Endodermal cell (in vitro differentiated cells): ENCODE data around the gene CFAP46. TPM values are rescaled to one million over a fixed set of nuclear protein-coding genes. Genes with fewer than 3 reads are reported as not detected.

Experiments used
- DNase-seq: peaks from one replicate; pipeline ENCODE4 v3.0.0-alpha.2; 2017
- H3K27ac ChIP-seq: 2 replicates; pipeline ENCODE4 v1.5.1; 2013; ENCODE audit warnings: mild to moderate bottlenecking, low read depth, low read length, moderate library complexity
- H3K27me3 ChIP-seq: 2 replicates; pipeline ENCODE4 v1.6.1; 2013; ENCODE audit warnings: mild to moderate bottlenecking, low read length, moderate library complexity; ENCODE audit not compliant: insufficient read depth, control insufficient read depth, poor library complexity, severe bottlenecking
- H3K36me3 ChIP-seq: 2 replicates; pipeline ENCODE4 v1.7.0; 2013; ENCODE audit warnings: mild to moderate bottlenecking, low read length, moderate library complexity; ENCODE audit not compliant: control insufficient read depth, insufficient read depth
- H3K4me1 ChIP-seq: one replicate; pipeline ENCODE4 v1.7.0; 2013; ENCODE audit warnings: low read length; ENCODE audit not compliant: control insufficient read depth, insufficient read depth
- H3K4me3 ChIP-seq: 2 replicates; pipeline ENCODE4 v1.5.1; 2013; ENCODE audit warnings: mild to moderate bottlenecking, low read length, moderate library complexity
- H3K9ac ChIP-seq: 2 replicates; pipeline ENCODE4 v1.6.1; 2013; ENCODE audit warnings: mild to moderate bottlenecking, low read length, moderate library complexity; ENCODE audit not compliant: poor library complexity, severe bottlenecking; ENCODE audit errors: extremely low read depth
- H3K9me3 ChIP-seq: 2 replicates; pipeline ENCODE4 v1.6.1; 2013; ENCODE audit warnings: mild to moderate bottlenecking, low read length, moderate library complexity; ENCODE audit not compliant: control insufficient read depth
- H3K27ac Mint-ChIP-seq: 2 replicates; pipeline ENCODE4 v1.8.0; 2020; ENCODE audit warnings: mixed read lengths
- H3K27me3 Mint-ChIP-seq: 2 replicates; pipeline ENCODE4 v1.8.0; 2021; ENCODE audit warnings: mild to moderate bottlenecking, mixed read lengths; ENCODE audit not compliant: insufficient read depth
- H3K36me3 Mint-ChIP-seq: 2 replicates; pipeline ENCODE4 v1.8.0; 2020; ENCODE audit warnings: low read depth, mixed read lengths
- H3K4me1 Mint-ChIP-seq: 2 replicates; pipeline ENCODE4 v1.8.0; 2020; ENCODE audit warnings: mixed read lengths
- H3K4me3 Mint-ChIP-seq: 2 replicates; pipeline ENCODE4 v1.8.0; 2020; ENCODE audit warnings: mild to moderate bottlenecking, moderate library complexity, mixed read lengths
- H3K9me3 Mint-ChIP-seq: 2 replicates; pipeline ENCODE4 v1.8.0; 2020; ENCODE audit warnings: mild to moderate bottlenecking, mixed read lengths
- WGBS, 2 experiments: methylation state at CpG; one replicate each; pipeline versions ENCODE4 v1.1.5 to v1.1.7; 2013; ENCODE audit warnings: missing lambda C conversion rate in 2 of 2, mixed read lengths in 1 of 2; ENCODE audit not compliant: insufficient coverage in 1 of 2, insufficient read length in 1 of 2; 5-methylcytosine and 5-hydroxymethylcytosine counted together
- total RNA-seq, 2 donors: library from RNA; stranded (reverse); fragmentation: NEBNext Ultra II Directional in 1 of 2; extraction: Animal tissue kit (Norgen Biotek cat#: 25700) in 1 of 2; gene quantifications; 2 replicates in 1 of 2; 3 replicates in 1 of 2; pipeline ENCODE4 v1.2.1, GENCODE V29; 2021
- TF ChIP-seq, protein P1 (sequence below): fragments of 200-600 bp; sonication (generic); conservative IDR thresholded peaks from 2 replicates; pipeline ENCODE4 v1.5.0; 2021; ENCODE audit warnings: antibody characterized with exemption, mild to moderate bottlenecking

The CFAP46 gene
- total RNA-seq, 2 donors from 2014 or later = 9.9 to 10.5 TPM

DNA sequence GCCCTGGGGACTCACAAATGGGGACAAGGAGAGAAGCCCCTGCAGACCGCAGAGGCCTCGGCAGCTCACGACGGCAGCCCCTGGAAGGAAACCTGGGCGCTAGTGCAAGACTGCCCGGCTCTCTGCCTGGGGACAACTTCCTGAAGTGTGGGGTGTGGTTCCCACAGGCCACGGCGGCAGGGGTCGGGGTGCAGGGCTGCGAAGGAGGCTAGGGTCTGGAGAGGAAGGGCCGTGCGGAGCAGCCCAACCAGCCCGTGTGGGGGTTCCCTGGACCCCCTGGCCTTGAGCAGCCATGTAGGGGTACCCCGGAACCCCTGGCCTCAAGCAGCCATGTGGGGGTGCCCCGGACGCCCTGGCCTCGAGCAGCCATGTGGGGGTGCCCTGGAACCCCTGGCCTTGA is 19.5 kb downstream of the CFAP46 start:
- H3K9me3 ChIP-seq = no peaks in the 10 kb centered on the region
- H3K27me3 ChIP-seq = no peaks in the 10 kb centered on the region
- Mint-ChIP-seq H3K27ac (no peak overlapping the region), H3K36me3 (no peaks in the 10 kb centered on the region), H3K4me3 (no peak overlapping the region), H3K27me3 (no peaks in the 10 kb centered on the region), H3K4me1 (no peaks in the 10 kb centered on the region), H3K9me3 (no peaks in the 10 kb centered on the region)
- H3K4me1 ChIP-seq = no peaks in the 10 kb centered on the region
- no peak overlapping the region for H3K4me3 ChIP-seq
- WGBS, 2 experiments = 95 to 96% methylated on average over 12 to 17 of the region's 17 CpGs
- no peak overlapping the region for H3K9ac ChIP-seq
- no peak overlapping the region for H3K27ac ChIP-seq
- no peaks in the 10 kb centered on the region for H3K36me3 ChIP-seq
- no peak for DNase-seq
- TF ChIP-seq, protein P1, sequence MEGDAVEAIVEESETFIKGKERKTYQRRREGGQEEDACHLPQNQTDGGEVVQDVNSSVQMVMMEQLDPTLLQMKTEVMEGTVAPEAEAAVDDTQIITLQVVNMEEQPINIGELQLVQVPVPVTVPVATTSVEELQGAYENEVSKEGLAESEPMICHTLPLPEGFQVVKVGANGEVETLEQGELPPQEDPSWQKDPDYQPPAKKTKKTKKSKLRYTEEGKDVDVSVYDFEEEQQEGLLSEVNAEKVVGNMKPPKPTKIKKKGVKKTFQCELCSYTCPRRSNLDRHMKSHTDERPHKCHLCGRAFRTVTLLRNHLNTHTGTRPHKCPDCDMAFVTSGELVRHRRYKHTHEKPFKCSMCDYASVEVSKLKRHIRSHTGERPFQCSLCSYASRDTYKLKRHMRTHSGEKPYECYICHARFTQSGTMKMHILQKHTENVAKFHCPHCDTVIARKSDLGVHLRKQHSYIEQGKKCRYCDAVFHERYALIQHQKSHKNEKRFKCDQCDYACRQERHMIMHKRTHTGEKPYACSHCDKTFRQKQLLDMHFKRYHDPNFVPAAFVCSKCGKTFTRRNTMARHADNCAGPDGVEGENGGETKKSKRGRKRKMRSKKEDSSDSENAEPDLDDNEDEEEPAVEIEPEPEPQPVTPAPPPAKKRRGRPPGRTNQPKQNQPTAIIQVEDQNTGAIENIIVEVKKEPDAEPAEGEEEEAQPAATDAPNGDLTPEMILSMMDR = no peak

DNA sequence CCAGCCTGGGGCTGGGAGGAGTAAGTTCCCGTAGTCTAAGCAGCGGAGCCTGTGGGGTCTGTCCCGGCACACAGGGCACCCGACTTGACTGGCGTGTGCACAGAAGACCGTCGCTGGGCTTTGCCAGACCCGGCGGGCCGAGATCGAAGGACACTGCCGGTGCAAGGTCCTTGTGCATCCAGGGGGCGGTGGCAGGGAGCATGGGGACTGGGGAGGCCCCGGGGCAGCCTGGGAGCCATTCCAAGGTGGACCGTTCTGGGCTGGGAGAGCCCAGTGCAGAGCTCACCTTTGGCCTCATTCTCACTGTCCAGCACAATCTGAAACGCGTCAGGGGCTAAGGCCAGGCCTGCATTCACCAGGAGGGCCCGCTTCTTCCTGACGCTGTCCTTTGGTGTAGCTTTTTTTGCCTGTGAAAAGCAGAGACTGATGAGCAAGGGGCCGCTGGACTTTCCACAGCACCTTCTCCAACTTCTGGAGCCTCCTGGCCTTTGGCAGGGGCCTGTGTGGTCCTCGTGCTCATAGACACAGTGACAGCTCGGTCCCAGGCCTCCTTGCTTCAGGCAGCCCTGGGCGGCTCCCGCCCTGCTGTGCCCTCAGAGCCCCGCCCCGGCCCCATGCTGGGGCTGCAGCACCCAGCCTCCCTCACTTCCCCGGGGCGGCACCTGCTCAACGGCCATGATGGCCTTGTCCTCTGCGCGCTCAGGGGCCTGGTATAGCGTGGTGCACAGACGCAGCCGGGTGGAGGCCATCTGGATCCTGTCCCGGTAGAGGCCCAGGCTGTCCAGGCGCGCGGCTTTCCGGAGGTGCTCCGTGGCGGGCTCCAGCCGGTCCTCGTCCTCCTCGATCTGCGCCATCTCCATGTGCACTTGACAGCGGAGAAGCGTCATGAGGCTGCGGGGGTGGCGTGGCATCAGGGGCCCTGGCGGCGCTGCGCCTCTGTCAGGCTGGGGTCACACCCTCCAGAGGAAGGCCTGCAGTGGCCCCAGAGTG is 20.3 kb downstream of the CFAP46 start:
- TF ChIP-seq, protein P1 = no peak
- no peak overlapping the region for H3K27ac ChIP-seq
- no peak overlapping the region for H3K9ac ChIP-seq
- H3K36me3 Mint-ChIP-seq = no peaks in the 10 kb centered on the region
- no peaks in the 10 kb centered on the region for H3K9me3 ChIP-seq
- 95 to 96% methylated on average over 33 to 52 of the region's 52 CpGs for WGBS, 2 experiments
- no peaks in the 10 kb centered on the region for H3K4me1 Mint-ChIP-seq
- no peaks in the 10 kb centered on the region for H3K9me3 Mint-ChIP-seq
- H3K27ac Mint-ChIP-seq = no peak overlapping the region
- no peak for DNase-seq
- H3K36me3 ChIP-seq = no peaks in the 10 kb centered on the region
- H3K27me3 ChIP-seq = no peaks in the 10 kb centered on the region
- no peaks in the 10 kb centered on the region for H3K27me3 Mint-ChIP-seq
- no peaks in the 10 kb centered on the region for H3K4me1 ChIP-seq
- H3K4me3 Mint-ChIP-seq = no peak overlapping the region
- H3K4me3 ChIP-seq = no peak overlapping the region

DNA sequence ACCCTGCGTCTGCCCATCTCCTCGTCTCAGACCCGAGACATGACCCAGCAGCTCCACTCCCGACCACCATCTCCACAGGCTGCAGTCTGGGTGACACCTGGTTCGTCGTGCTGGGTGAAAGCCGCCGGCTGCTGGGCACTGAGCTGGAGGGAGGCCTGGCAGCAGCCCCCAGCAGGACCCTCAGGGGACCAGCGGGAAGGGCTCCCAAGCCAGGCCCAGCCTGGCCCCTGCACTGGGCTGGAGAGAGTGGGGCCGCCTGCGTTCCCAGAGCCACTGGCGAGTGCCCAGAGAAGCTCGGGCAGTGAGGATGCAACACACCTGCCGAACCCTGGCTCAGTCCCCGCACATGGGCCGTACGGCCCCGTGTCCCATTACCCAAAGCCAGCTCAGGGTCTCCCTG is 21.3 kb downstream of the CFAP46 start:
- DNase-seq = no peak
- TF ChIP-seq, protein P1 = no peak
- Histone ChIP-seq H3K27me3 (no peaks in the 10 kb centered on the region), H3K27ac (no peak overlapping the region), H3K9ac (no peak overlapping the region), H3K36me3 (no peaks in the 10 kb centered on the region), H3K4me3 (no peak overlapping the region), H3K9me3 (no peaks in the 10 kb centered on the region), H3K4me1 (no peaks in the 10 kb centered on the region)
- H3K36me3 Mint-ChIP-seq = peaks cover 2% of the 10 kb centered on the region
- WGBS, 2 experiments = 90 to 91% methylated on average over 15 to 18 of the region's 18 CpGs
- no peak overlapping the region for H3K4me3 Mint-ChIP-seq
- no peaks in the 10 kb centered on the region for H3K4me1 Mint-ChIP-seq
- no peaks in the 10 kb centered on the region for H3K9me3 Mint-ChIP-seq
- H3K27me3 Mint-ChIP-seq = no peaks in the 10 kb centered on the region
- no peak overlapping the region for H3K27ac Mint-ChIP-seq
